Fibroblast of lung (primary cell): ENCODE results near the gene EML1. TPM values are rescaled to one million over a fixed set of nuclear protein-coding genes. Genes with fewer than 3 reads are reported as not detected.

Experiments used
- DNase-seq, 2 donors: peaks; one replicate each; pipeline versions ENCODE4 v3.0.0 to v3.0.0-alpha.2; 2010; ENCODE audit warnings: low read depth in 2 of 2
- H2AFZ ChIP-seq: 2 replicates; pipeline ENCODE4 v1.5.1; 2012; ENCODE audit warnings: low read length, control low read depth, inconsistent platforms
- H3K27ac ChIP-seq: 2 replicates; pipeline ENCODE4 v1.5.1; 2011; ENCODE audit warnings: low read length, control low read depth; ENCODE audit not compliant: insufficient read depth
- H3K27me3 ChIP-seq: 2 replicates; pipeline ENCODE4 v1.5.1; 2011; ENCODE audit warnings: mild to moderate bottlenecking, low read length; ENCODE audit not compliant: control insufficient read depth, insufficient read depth
- H3K36me3 ChIP-seq: 2 replicates; pipeline ENCODE4 v1.5.1; 2011; ENCODE audit warnings: low read length; ENCODE audit not compliant: control insufficient read depth, insufficient read depth
- H3K4me1 ChIP-seq: 2 replicates; pipeline ENCODE4 v1.5.1; 2011; ENCODE audit warnings: low read length; ENCODE audit not compliant: control insufficient read depth, insufficient read depth; ENCODE audit errors: extremely low read depth
- H3K4me2 ChIP-seq: 2 replicates; pipeline ENCODE4 v1.5.1; 2011; ENCODE audit warnings: low read length, control low read depth; ENCODE audit not compliant: insufficient read depth; ENCODE audit errors: extremely low read depth
- H3K4me3 ChIP-seq, 4 experiments: fragments of 200-600 bp in 1 of 4; sonication (generic) in 1 of 4; replicated peaks in 1 of 4; 2 replicates each; pipeline ENCODE4 v1.5.1; 2011 to 2016; ENCODE audit warnings: low read length in 4 of 4, low read depth in 3 of 4, mild to moderate bottlenecking in 3 of 4, control low read depth in 2 of 4, inconsistent platforms in 1 of 4, mixed read lengths in 1 of 4; ENCODE audit not compliant: insufficient read depth in 1 of 4; ENCODE audit errors: control extremely low read depth in 1 of 4
- H3K79me2 ChIP-seq: 2 replicates; pipeline ENCODE4 v1.5.1; 2012; ENCODE audit warnings: mild to moderate bottlenecking, low read length, inconsistent platforms; ENCODE audit not compliant: control insufficient read depth, insufficient read depth
- H3K9ac ChIP-seq: 2 replicates; pipeline ENCODE4 v1.5.1; 2011; ENCODE audit warnings: mild to moderate bottlenecking, low read length, control low read depth; ENCODE audit not compliant: insufficient read depth
- H3K9me3 ChIP-seq: 2 replicates; pipeline ENCODE4 v1.5.1; 2012; ENCODE audit warnings: low read depth, low read length; ENCODE audit not compliant: control insufficient read depth, insufficient read depth
- H4K20me1 ChIP-seq: 2 replicates; pipeline ENCODE4 v1.5.1; 2011; ENCODE audit warnings: low read length; ENCODE audit not compliant: control insufficient read depth, insufficient read depth; ENCODE audit errors: extremely low read depth
- EZH2 ChIP-seq: IDR thresholded peaks from 2 replicates; pipeline ENCODE4 v1.5.1; 2012; ENCODE audit warnings: low read length, control low read depth, mild to moderate bottlenecking; ENCODE audit errors: missing control alignments
- polyA plus RNA-seq, 2 donors: library from polyadenylated mRNA; depleted of rRNA in 1 of 2; stranded (reverse) in 1 of 2; unstranded in 1 of 2; fragments of >200 nt; gene quantifications; 2 replicates each; pipeline ENCODE4 v1.2.1, GENCODE V29; 2011 to 2012; ENCODE audit warnings: missing spikeins in 1 of 2
- total RNA-seq: library from RNA; depleted of rRNA; stranded (reverse); fragments of >200 nt; gene quantifications from 2 replicates; pipeline ENCODE4 v1.2.1, GENCODE V29; 2014
- TF ChIP-seq, protein P1 (sequence below), 2 donors: IDR thresholded peaks in 1 of 2; conservative IDR thresholded peaks in 1 of 2; 1 replicate in 1 of 2; 2 replicates in 1 of 2; pipeline ENCODE4 v1.5.1; 2011 to 2012; ENCODE audit warnings: low read length in 2 of 2, control low read depth in 1 of 2, inconsistent platforms in 1 of 2, low read depth in 1 of 2, mild to moderate bottlenecking in 1 of 2

The EML1 gene
- total and polyA plus RNA-seq, 2 donors (not counting 1 experiment from before 2014, with no cell fraction given), result 22.4 to 74.5 TPM

- no peak overlapping the region for H2AFZ ChIP-seq
- no peaks in the 10 kb centered on the region for H3K4me1 ChIP-seq
- H3K27ac ChIP-seq, result no peak overlapping the region
- H3K27me3 ChIP-seq, result no peaks in the 10 kb centered on the region
- no peaks in the 10 kb centered on the region for H4K20me1 ChIP-seq
- H3K9ac ChIP-seq, result no peak overlapping the region
- no peak overlapping the region for H3K4me2 ChIP-seq
- H3K36me3 ChIP-seq, result no peaks in the 10 kb centered on the region
- TF ChIP-seq, protein P1, sequence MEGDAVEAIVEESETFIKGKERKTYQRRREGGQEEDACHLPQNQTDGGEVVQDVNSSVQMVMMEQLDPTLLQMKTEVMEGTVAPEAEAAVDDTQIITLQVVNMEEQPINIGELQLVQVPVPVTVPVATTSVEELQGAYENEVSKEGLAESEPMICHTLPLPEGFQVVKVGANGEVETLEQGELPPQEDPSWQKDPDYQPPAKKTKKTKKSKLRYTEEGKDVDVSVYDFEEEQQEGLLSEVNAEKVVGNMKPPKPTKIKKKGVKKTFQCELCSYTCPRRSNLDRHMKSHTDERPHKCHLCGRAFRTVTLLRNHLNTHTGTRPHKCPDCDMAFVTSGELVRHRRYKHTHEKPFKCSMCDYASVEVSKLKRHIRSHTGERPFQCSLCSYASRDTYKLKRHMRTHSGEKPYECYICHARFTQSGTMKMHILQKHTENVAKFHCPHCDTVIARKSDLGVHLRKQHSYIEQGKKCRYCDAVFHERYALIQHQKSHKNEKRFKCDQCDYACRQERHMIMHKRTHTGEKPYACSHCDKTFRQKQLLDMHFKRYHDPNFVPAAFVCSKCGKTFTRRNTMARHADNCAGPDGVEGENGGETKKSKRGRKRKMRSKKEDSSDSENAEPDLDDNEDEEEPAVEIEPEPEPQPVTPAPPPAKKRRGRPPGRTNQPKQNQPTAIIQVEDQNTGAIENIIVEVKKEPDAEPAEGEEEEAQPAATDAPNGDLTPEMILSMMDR (conservative IDR thresholded peaks at IDR 0.05 in 1 of 2, IDR thresholded peaks at IDR 0.05 in 1 of 2; ENCODE audit: low read depth in 1 of 2, low read length in 2 of 2), result no peak
- TF ChIP-seq EZH2, result no peak
- H3K4me3 ChIP-seq, result no peak overlapping the region
- H3K79me2 ChIP-seq, result no peaks in the 10 kb centered on the region
- DNase-seq, result no peak
- H3K9me3 ChIP-seq, result no peaks in the 10 kb centered on the region
Measured at GRCh38 chr14:99831903-99832685, 38.9 kb downstream of the EML1 start.

- Histone ChIP-seq H2AFZ (no peak overlapping the region), H3K36me3 (no peaks in the 10 kb centered on the region), H3K4me3 (no peak overlapping the region), H3K9me3 (no peaks in the 10 kb centered on the region), H3K27me3 (no peaks in the 10 kb centered on the region), H3K4me2 (no peak overlapping the region), H3K27ac (no peak overlapping the region), H4K20me1 (no peaks in the 10 kb centered on the region), H3K4me1 (no peaks in the 10 kb centered on the region), H3K9ac (no peak overlapping the region), H3K79me2 (no peaks in the 10 kb centered on the region)
- TF ChIP-seq, protein P1 (conservative IDR thresholded peaks at IDR 0.05 in 1 of 2, IDR thresholded peaks at IDR 0.05 in 1 of 2; ENCODE audit: low read depth in 1 of 2, low read length in 2 of 2), result no peak
- TF ChIP-seq EZH2, result no peak
- no peak for DNase-seq
Measured at GRCh38 chr14:99837822-99838221, 44.6 kb downstream of the EML1 start.

DNA sequence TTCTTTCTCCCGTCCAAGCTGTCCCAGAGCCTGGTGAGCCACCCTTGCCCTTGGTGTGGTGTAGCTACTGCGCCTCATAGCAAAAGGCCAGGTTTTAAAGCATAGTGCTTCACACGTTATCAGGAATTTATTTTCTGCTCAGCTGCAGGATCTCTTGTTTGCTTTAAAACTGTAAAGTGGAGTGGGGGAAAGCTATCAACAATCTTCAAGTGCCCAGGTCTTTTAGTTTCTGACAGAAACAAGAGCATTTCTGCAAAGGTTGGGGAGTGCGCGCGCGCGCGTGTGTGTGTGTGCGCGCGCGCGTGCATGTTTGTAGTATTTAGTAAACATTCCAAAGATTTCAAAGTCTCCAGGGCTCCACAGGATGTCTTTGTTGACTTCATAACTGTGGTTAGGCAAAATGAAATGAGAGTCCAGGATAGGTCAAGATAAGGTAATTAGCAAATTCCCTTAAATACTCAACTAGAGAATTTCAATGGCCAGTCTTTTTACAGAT, 45.5 kb downstream of the EML1 start:
- peak; percentile 13 to 57 for DNase-seq
- no peak overlapping the region for H2AFZ ChIP-seq
- H4K20me1 ChIP-seq, result no peaks in the 10 kb centered on the region

More for the DNA sequence above, 45.5 kb downstream of the EML1 start:
- no peak overlapping the region for H3K27ac ChIP-seq
- H3K4me1 ChIP-seq, result no peaks in the 10 kb centered on the region
- H3K4me2 ChIP-seq, result no peak overlapping the region
- no peaks in the 10 kb centered on the region for H3K79me2 ChIP-seq
- no peak overlapping the region for H3K9ac ChIP-seq
- no peaks in the 10 kb centered on the region for H3K27me3 ChIP-seq
- TF ChIP-seq, protein P1 (conservative IDR thresholded peaks at IDR 0.05 in 1 of 2, IDR thresholded peaks at IDR 0.05 in 1 of 2; ENCODE audit: low read depth in 1 of 2, low read length in 2 of 2), result no peak
- TF ChIP-seq EZH2, result no peak
- no peak overlapping the region for H3K4me3 ChIP-seq
- H3K36me3 ChIP-seq, result no peaks in the 10 kb centered on the region
- no peaks in the 10 kb centered on the region for H3K9me3 ChIP-seq
